Endothelial cell of umbilical vein (primary cell): ENCODE data around the gene TTLL7.

Source experiments
- EZH2 ChIP-seq: IDR thresholded peaks from 2 replicates; pipeline ENCODE4 v1.6.1; 2012; ENCODE audit warnings: borderline replicate concordance, low read depth, mild to moderate bottlenecking, moderate library complexity, low read length, inconsistent platforms; ENCODE audit not compliant: severe bottlenecking
- FOS ChIP-seq: IDR thresholded peaks from 2 replicates; pipeline ENCODE4 v1.6.1; 2011; ENCODE audit warnings: mild to moderate bottlenecking, low read length, moderate library complexity, borderline replicate concordance; ENCODE audit not compliant: insufficient read depth
- GATA2 ChIP-seq: IDR thresholded peaks from 2 replicates; pipeline ENCODE4 v1.7.0; 2011; ENCODE audit warnings: low read depth, mild to moderate bottlenecking, moderate library complexity, mixed read lengths, low read length; ENCODE audit not compliant: insufficient read length, insufficient read depth
- MYC ChIP-seq: IDR thresholded peaks from one replicate; pipeline ENCODE4 v1.6.1; 2011; ENCODE audit warnings: mild to moderate bottlenecking, low read depth, low read length
- POLR2A ChIP-seq: IDR thresholded peaks from 2 replicates; pipeline ENCODE4 v1.6.1; 2012; ENCODE audit warnings: low read depth, mild to moderate bottlenecking, control low read depth, low read length
- POLR2AphosphoS5 ChIP-seq: IDR thresholded peaks from 2 replicates; pipeline ENCODE4 v1.6.1; 2012; ENCODE audit warnings: low read depth, mild to moderate bottlenecking, control low read depth, low read length, moderate library complexity; ENCODE audit not compliant: insufficient read depth
- TF ChIP-seq, protein P1 (sequence below), 2 donors: IDR thresholded peaks; 1 replicate in 1 of 2; 2 replicates in 1 of 2; pipeline ENCODE4 v1.5.1; 2011; ENCODE audit warnings: low read length in 2 of 2, mild to moderate bottlenecking in 2 of 2, moderate library complexity in 2 of 2, control low read depth in 1 of 2, inconsistent platforms in 1 of 2, low read depth in 1 of 2; ENCODE audit not compliant: insufficient read depth in 1 of 2; ENCODE audit errors: extremely low read depth in 1 of 2
- TF ChIP-seq, protein P2 (sequence below): IDR thresholded peaks from 2 replicates; pipeline ENCODE4 v1.6.1; 2011; ENCODE audit not compliant: insufficient read depth, insufficient read length

- TF ChIP-seq, protein P1, sequence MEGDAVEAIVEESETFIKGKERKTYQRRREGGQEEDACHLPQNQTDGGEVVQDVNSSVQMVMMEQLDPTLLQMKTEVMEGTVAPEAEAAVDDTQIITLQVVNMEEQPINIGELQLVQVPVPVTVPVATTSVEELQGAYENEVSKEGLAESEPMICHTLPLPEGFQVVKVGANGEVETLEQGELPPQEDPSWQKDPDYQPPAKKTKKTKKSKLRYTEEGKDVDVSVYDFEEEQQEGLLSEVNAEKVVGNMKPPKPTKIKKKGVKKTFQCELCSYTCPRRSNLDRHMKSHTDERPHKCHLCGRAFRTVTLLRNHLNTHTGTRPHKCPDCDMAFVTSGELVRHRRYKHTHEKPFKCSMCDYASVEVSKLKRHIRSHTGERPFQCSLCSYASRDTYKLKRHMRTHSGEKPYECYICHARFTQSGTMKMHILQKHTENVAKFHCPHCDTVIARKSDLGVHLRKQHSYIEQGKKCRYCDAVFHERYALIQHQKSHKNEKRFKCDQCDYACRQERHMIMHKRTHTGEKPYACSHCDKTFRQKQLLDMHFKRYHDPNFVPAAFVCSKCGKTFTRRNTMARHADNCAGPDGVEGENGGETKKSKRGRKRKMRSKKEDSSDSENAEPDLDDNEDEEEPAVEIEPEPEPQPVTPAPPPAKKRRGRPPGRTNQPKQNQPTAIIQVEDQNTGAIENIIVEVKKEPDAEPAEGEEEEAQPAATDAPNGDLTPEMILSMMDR (IDR thresholded peaks at IDR 0.05; ENCODE audit: extremely low read depth in 1 of 2, insufficient read depth in 1 of 2, low read depth in 1 of 2, low read length in 2 of 2), result no peak
- TF ChIP-seq EZH2, result no peak
- TF ChIP-seq POLR2A, result no peak
- no peak for TF ChIP-seq POLR2AphosphoS5
- TF ChIP-seq GATA2, result no peak
- TF ChIP-seq FOS, result no peak
- TF ChIP-seq, protein P2, sequence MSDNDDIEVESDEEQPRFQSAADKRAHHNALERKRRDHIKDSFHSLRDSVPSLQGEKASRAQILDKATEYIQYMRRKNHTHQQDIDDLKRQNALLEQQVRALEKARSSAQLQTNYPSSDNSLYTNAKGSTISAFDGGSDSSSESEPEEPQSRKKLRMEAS, result no peak
- TF ChIP-seq MYC, result no peak
These were observed 38.2 kb downstream of the TTLL7 start for GRCh38 chr1:83960669-83961277.
